Thymus (tissue), 11 donors: ENCODE data around the gene TCN2. TPM values are rescaled to one million over a fixed set of nuclear protein-coding genes. Genes with fewer than 3 reads are reported as not detected.

Source experiments
- DNase-seq, 9 donors: peaks; one replicate each; pipeline ENCODE4 v3.0.0-alpha.2; 2013; ENCODE audit warnings: low spot score in 9 of 9, low read depth in 6 of 9, missing footprints in 1 of 9
- H3K27ac ChIP-seq, 2 donors: one replicate each; pipeline ENCODE4 v1.5.1; 2013; ENCODE audit warnings: control low read depth in 1 of 2, low read depth in 1 of 2, low read length in 1 of 2, mild to moderate bottlenecking in 1 of 2, moderate library complexity in 1 of 2
- H3K27me3 ChIP-seq, 2 donors: one replicate each; pipeline ENCODE4 v1.5.1; 2013; ENCODE audit warnings: low read length in 1 of 2; ENCODE audit not compliant: control insufficient read depth in 2 of 2, insufficient read depth in 1 of 2
- H3K36me3 ChIP-seq, 2 donors: one replicate each; pipeline ENCODE4 v1.5.1; 2013; ENCODE audit warnings: low read length in 1 of 2, mild to moderate bottlenecking in 1 of 2, moderate library complexity in 1 of 2; ENCODE audit not compliant: control insufficient read depth in 2 of 2, insufficient read depth in 2 of 2
- H3K4me1 ChIP-seq, 2 donors: one replicate each; pipeline ENCODE4 v1.5.1; 2013; ENCODE audit warnings: low read length in 2 of 2; ENCODE audit not compliant: control insufficient read depth in 2 of 2, insufficient read depth in 2 of 2
- H3K4me3 ChIP-seq, 2 donors: one replicate each; pipeline ENCODE4 v1.5.1; 2013; ENCODE audit warnings: low read length in 2 of 2, control low read depth in 1 of 2, mild to moderate bottlenecking in 1 of 2
- H3K9me3 ChIP-seq, 2 donors: one replicate each; pipeline ENCODE4 v1.5.1; 2013; ENCODE audit warnings: low read length in 1 of 2, mild to moderate bottlenecking in 1 of 2; ENCODE audit not compliant: control insufficient read depth in 2 of 2, insufficient read depth in 1 of 2
- WGBS: extraction: QIAGEN DNeasy Blood & Tissue Kit; methylation state at CpG from one replicate; pipeline ENCODE4 v1.1.7; 2013; 5-methylcytosine and 5-hydroxymethylcytosine counted together
- polyA plus RNA-seq: library from polyadenylated mRNA; stranded (reverse); fragments of 200-250 nt; gene quantifications from one replicate; pipeline ENCODE4 v1.2.3, GENCODE V29; 2013
- total RNA-seq: library from RNA; stranded (reverse); fragments of 120-200 nt; gene quantifications from one replicate; pipeline ENCODE4 v1.2.4, GENCODE V29; 2013
- donor health status: healthy.

The TCN2 gene
- total and polyA plus RNA-seq, 2 donors, result 3.6 to 10.2 TPM

GRCh38 chr22:30574095-30574981, 32.6 kb upstream of the TCN2 start, which contains the start of gene GAL3ST1:
GAL3ST1 (minus strand) TSS chr22:30574665; CDS start chr22:30557392, 17,273 bp downstream.
- Histone ChIP-seq H3K9me3 (no peaks in the 10 kb centered on the region), H3K36me3 (peaks cover 31 to 32% of the 10 kb centered on the region in 2 donors), H3K27ac (no peak within 1 kb of the TSS), H3K4me1 (peaks cover 0 to 2% of the 10 kb centered on the region in 2 donors), H3K4me3 (no peak within 1 kb of the TSS), H3K27me3 (peaks cover 19 to 46% of the 10 kb centered on the region in 2 donors)
- no peak for DNase-seq
- 12% methylated on average over 75 of the region's 75 CpGs for WGBS

GRCh38 chr22:30574997-30575671, 31.8 kb upstream of the TCN2 start:
- H3K27ac ChIP-seq, result no peak overlapping the region
- H3K9me3 ChIP-seq, result no peaks in the 10 kb centered on the region
- H3K4me3 ChIP-seq, result no peak overlapping the region
- DNase-seq, result no peak
- peaks cover 38 to 40% of the 10 kb centered on the region in 2 donors for H3K36me3 ChIP-seq
- H3K27me3 ChIP-seq, result peaks cover 19 to 44% of the 10 kb centered on the region in 2 donors
- H3K4me1 ChIP-seq, result peaks cover 0 to 2% of the 10 kb centered on the region in 2 donors
- 86% methylated on average over 12 of the region's 12 CpGs for WGBS

DNA sequence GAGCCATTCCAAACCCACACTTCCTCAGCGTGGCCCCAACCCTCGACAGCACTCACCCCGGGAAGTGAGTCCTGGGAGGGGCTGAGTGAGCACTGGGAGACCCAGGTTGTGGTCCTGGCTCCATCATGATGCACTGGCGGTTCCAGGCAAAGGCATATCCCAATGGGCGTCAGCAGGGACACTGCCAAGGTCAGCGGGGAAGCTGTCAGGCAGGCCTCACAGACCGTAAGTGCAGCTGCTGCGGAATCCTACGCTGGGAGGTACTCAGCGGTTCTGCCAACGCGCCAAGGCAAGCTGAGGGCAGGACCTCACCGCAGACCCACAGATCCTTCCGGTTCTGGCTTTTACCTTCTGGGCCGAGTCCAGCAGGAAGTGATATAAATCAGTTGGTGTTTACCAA, 31.1 kb upstream of the TCN2 start:
- no peak for DNase-seq
- Histone ChIP-seq H3K27me3 (peaks cover 19 to 44% of the 10 kb centered on the region in 2 donors), H3K4me1 (peaks cover 0 to 2% of the 10 kb centered on the region in 2 donors), H3K4me3 (no peak overlapping the region), H3K36me3 (peaks cover 45 to 47% of the 10 kb centered on the region in 2 donors), H3K9me3 (peaks cover 0 to 1% of the 10 kb centered on the region in 2 donors), H3K27ac (no peak overlapping the region)
- WGBS, result 90% methylated on average over 15 of the region's 15 CpGs

GRCh38 chr22:30578481-30578880, 28.5 kb upstream of the TCN2 start:
- no peak for DNase-seq
- Histone ChIP-seq H3K27me3 (peaks cover 18 to 22% of the 10 kb centered on the region in 2 donors), H3K9me3 (peaks cover 0 to 1% of the 10 kb centered on the region in 2 donors), H3K36me3 (peaks cover 70 to 74% of the 10 kb centered on the region in 2 donors), H3K4me3 (no peak overlapping the region), H3K4me1 (peaks cover 0 to 2% of the 10 kb centered on the region in 2 donors), H3K27ac (no peak overlapping the region)
- 98% methylated on average over 12 of the region's 12 CpGs for WGBS

GRCh38 chr22:30580896-30581295, 26.1 kb upstream of the TCN2 start:
- Histone ChIP-seq H3K27ac (no peak overlapping the region), H3K36me3 (peaks cover 88 to 90% of the 10 kb centered on the region in 2 donors), H3K9me3 (peaks cover 0 to 1% of the 10 kb centered on the region in 2 donors), H3K4me3 (no peak overlapping the region), H3K4me1 (no peaks in the 10 kb centered on the region), H3K27me3 (peaks cover 0 to under 1% of the 10 kb centered on the region in 2 donors)
- no peak for DNase-seq
- 97% methylated on average over 6 of the region's 6 CpGs for WGBS

- H3K27ac ChIP-seq, result no peak overlapping the region
- no peaks in the 10 kb centered on the region for H3K4me1 ChIP-seq
- H3K36me3 ChIP-seq, result peaks cover 89 to 94% of the 10 kb centered on the region in 2 donors
- peaks cover 0 to 1% of the 10 kb centered on the region in 2 donors for H3K9me3 ChIP-seq
- no peak overlapping the region for H3K4me3 ChIP-seq
- DNase-seq, result no peak
- H3K27me3 ChIP-seq, result no peaks in the 10 kb centered on the region
- WGBS, result 95% methylated on average over 6 of the region's 6 CpGs
Observed at GRCh38 chr22:30582051-30582450, 24.9 kb upstream of the TCN2 start.

DNA sequence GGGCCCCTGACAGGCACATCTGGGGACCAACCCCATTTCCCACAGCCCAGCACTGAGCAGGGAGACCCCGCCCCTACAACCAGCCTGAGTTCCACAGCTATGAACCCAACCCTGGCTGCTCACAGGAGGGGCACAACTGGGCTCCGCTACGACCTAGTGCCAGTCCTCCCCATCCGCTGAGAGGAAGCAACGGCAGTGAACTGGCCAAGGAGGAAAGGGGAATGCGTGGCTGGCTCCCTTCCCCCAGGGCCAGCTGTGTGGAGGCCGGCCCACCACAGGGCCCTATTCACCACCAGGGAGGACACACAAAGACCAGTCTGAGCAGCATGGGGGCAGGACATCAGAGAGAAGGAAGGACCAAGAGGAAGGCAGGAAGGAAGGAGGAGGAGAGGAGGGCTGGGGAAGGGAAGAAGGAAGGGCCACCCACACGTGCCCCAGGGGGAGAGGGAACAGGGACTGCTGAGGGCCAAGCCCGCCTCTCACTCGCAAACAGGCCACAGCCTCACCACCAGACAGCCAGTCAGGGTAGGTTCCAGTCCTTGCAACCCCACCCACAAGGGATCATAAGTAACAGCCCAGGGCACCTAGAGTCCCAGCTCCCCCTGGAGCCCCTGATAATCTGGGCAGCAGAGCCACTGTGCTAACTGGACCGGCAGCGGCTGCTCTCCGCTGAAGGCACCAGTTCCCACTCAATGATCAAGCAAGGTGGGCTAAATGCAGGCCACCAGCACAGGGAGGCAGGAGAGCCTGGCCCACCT, 24.0 kb upstream of the TCN2 start:
- no peak overlapping the region for H3K27ac ChIP-seq
- DNase-seq, result no peak
- peaks cover 0 to 1% of the 10 kb centered on the region in 2 donors for H3K9me3 ChIP-seq
- no peaks in the 10 kb centered on the region for H3K4me1 ChIP-seq
- no peaks in the 10 kb centered on the region for H3K27me3 ChIP-seq
- no peak overlapping the region for H3K4me3 ChIP-seq
- peaks cover 95 to 96% of the 10 kb centered on the region in 2 donors for H3K36me3 ChIP-seq
- 92% methylated on average over 13 of the region's 13 CpGs for WGBS

DNA sequence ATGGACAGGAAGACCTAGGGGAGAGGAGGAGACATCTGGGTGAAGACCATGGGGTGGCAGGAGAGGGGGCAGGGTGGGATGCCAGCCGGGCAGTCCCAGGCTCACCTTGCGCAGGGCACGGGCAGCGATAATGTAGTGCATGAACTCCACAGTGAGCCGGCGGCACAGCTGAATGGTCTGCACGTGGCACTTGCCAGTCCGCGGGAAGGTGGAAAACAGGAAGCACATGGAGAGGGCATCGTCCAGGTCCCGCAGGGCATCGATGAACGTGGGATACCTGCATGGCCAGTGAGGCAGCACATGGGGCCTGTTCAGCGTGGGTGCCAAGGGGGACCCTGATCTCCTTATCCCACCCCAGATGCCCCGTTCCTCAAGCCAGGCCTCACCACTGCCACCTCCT, 22.5 kb upstream of the TCN2 start:
- no peaks in the 10 kb centered on the region for H3K27me3 ChIP-seq
- no peaks in the 10 kb centered on the region for H3K4me1 ChIP-seq
- H3K4me3 ChIP-seq, result no peak overlapping the region
- H3K36me3 ChIP-seq, result peaks cover 92 to 97% of the 10 kb centered on the region in 2 donors
- whole genome bisulfite sequencing, result 98% methylated on average over 15 of the region's 15 CpGs
- H3K27ac ChIP-seq, result no peak overlapping the region
- DNase-seq, result no peak
- H3K9me3 ChIP-seq, result peaks cover 0 to 1% of the 10 kb centered on the region in 2 donors
